Left ventricle myocardium inferior (tissue), 1 donor: ENCODE data around the gene CLDN15. TPM values are rescaled to one million over a fixed set of nuclear protein-coding genes. Genes with fewer than 3 reads are reported as not detected.
"Not testable (repeated sequence)": the region's sequence is repeated elsewhere in the genome, so short reads cannot be mapped to it uniquely, and the experiment has no call there.

Experiments
- DNase-seq: peaks from one replicate; pipeline ENCODE4 v3.0.0-alpha.2; 2020
- H3K27ac ChIP-seq: fragments of 200-600 bp; replicated peaks from 2 replicates; pipeline ENCODE4 v1.8.0; 2021
- H3K27me3 ChIP-seq: fragments of 200-600 bp; 2 replicates; pipeline ENCODE4 v1.8.0; 2021; ENCODE audit warnings: low read depth
- H3K36me3 ChIP-seq: fragments of 200-600 bp; 2 replicates; pipeline ENCODE4 v1.8.0; 2021
- H3K4me1 ChIP-seq: fragments of 200-600 bp; 2 replicates; pipeline ENCODE4 v1.8.0; 2021
- H3K4me3 ChIP-seq: fragments of 200-600 bp; 2 replicates; pipeline ENCODE4 v1.8.0; 2021; ENCODE audit warnings: mild to moderate bottlenecking, moderate library complexity
- H3K9me3 ChIP-seq: fragments of 200-600 bp; replicated peaks from 2 replicates; pipeline ENCODE4 v1.8.0; 2021
- CTCF ChIP-seq: fragments of 200-600 bp; IDR thresholded peaks from 2 replicates; pipeline ENCODE4 v1.8.0; 2021; ENCODE audit warnings: antibody characterized with exemption, mild to moderate bottlenecking, borderline replicate concordance
- intact Hi-C: fragments of 100-400 bp; cut with micrococcal nuclease; formaldehyde crosslinking; loops from one replicate; pipeline ENCODE4 v1.11.0; 2022
- long read RNA-seq: library from polyadenylated mRNA; unstranded; transcript quantifications from one replicate; pipeline ENCODE4 v2.0.0, GENCODE V29; 2021
- total RNA-seq: library from RNA; stranded (reverse); fragmentation: NEBNext Ultra II Directional; extraction: Animal tissue kit (Norgen Biotek cat#: 25700); gene quantifications from one replicate; pipeline ENCODE4 v1.2.1, GENCODE V29; 2021
- donor health status: DM: no; HTN: yes; CAD: no; lungs with severe emphysema.

CLDN15 gene
- total RNA-seq: 2.2 TPM
- long read RNA-seq, partial matches to known transcripts: 2 of 3 reads
- long read RNA-seq, other reads (novel, unspliced or antisense): 1 of 3 reads

DNA sequence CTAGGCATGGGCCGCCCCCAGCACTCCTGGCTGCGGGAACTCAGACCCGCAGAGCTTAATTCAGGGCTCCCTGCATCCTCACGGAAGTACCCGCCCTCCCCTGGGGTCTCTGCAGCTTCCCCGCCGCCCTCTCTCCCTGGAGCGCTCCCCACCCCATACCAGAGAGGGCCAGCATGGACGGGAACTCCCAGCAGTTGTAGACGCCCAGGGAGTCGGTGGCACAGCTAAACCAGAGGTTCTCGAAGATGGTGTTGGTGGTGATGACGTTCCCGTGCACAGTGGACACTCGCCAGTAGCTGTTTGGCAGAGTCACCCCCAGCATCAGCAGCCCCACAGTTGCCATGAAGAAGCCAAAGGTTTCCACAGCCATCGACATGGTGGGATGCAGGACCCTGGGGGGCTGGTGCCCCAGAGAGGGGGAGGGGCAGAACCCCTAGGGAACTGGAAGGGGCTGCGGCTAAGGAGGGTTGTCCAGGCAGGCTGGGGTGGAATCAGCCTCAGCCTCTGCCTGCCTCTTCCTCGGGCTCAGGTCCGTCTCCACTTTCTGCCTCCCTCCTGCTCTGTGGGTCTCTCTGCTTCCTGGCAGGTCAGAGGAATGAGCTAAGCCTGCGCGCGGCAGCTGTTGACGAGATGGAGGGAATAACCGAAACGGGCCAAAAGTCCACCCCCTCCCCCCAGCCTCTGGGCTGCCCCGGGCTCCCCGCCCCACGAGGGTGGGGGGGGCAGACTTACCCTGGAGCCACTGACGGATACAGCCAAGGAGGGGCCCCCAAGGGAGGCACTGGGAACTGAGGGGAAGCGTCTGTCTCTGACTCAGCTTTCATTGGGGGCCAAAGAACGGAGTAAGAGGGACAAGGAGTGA is at the start of gene CLDN15:
TSS of gene CLDN15 (minus strand) at position 597 of the 862 bp plus-strand sequence. CDS start at position 376, 221 bp downstream.
- peak within 1 kb of the TSS; percentile 47 for H3K4me3 ChIP-seq
- peaks cover 26% of the 10 kb centered on the region for H3K36me3 ChIP-seq
- H3K4me1 ChIP-seq: peaks cover 58% of the 10 kb centered on the region

DNA sequence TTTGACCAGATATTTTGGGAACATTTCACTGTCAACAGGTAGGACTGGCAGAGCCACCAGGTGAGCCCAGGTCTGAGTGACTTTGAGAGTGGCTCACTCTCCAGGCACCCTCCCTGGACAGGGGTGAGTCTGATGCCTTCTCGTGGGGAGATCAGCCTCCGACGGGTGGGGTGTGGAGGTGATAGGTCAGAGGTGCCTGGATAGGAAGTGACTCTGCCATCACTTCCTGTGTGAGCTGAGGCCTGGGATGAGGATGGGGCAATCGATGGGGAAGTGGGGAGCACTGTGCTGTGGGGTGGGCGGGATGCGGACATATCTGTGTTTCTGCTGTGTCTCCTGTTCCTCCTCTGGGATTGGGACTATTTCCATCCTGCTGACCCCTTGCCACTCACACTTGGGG is 49.4 kb upstream of the CLDN15 start:
- Histone ChIP-seq H3K4me1 (peaks cover 4% of the 10 kb centered on the region), H3K27ac (no peak overlapping the region), H3K4me3 (no peak overlapping the region), H3K9me3 (no peaks in the 10 kb centered on the region), H3K27me3 (peaks cover 40% of the 10 kb centered on the region), H3K36me3 (no peaks in the 10 kb centered on the region)
- DNase-seq: no peak
- intact Hi-C loops: no loop called here
- TF ChIP-seq CTCF: no peak

More for the DNA sequence above, at the start of gene CLDN15:
- Histone ChIP-seq H3K9me3 (no peaks in the 10 kb centered on the region), H3K27me3 (no peaks in the 10 kb centered on the region), H3K27ac (peak within 1 kb of the TSS; percentile 87)
- DNase-seq: peak; percentile 86
- TF ChIP-seq CTCF: no peak
- intact Hi-C loops: no loop called here

DNA sequence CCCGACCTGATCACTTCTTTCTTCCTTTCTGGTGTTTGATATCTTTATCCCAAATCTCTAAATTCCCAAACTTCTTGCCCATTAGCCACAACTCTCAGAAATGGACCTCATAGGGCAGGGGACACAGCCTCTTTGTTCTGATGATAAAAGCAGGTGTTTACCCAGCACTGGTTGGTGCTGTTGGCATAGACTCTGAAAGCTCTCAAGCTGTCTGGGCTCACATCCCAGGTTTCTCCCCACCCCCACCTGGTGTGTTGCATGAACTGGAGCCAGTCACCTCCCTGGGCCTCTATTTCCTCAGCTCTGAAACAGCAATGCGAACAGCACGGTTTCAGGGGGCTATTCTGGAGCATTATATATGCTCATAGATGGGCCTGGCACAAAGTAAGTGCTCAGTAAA is 48.3 kb upstream of the CLDN15 start:
- H3K27ac ChIP-seq, H3K4me1 ChIP-seq, intact Hi-C loops, H3K4me3 ChIP-seq, H3K9me3 ChIP-seq, H3K36me3 ChIP-seq: not testable (repeated sequence)
- H3K27me3 ChIP-seq: peaks cover 29% of the 10 kb centered on the region
- DNase-seq: peak; percentile 62

- DNase-seq: no peak
- Histone ChIP-seq H3K4me3 (no peak overlapping the region), H3K9me3 (no peaks in the 10 kb centered on the region), H3K27me3 (peaks cover 25% of the 10 kb centered on the region), H3K4me1 (peaks cover 4% of the 10 kb centered on the region), H3K27ac (no peak overlapping the region), H3K36me3 (no peaks in the 10 kb centered on the region)
- intact Hi-C loops: no loop called here
- no peak for TF ChIP-seq CTCF
Observed at GRCh38 chr7:101285171-101285570, 47.6 kb upstream of the CLDN15 start.

GRCh38 chr7:101280912-101281311 is 43.3 kb upstream of the CLDN15 start:
- not testable (repeated sequence) for DNase-seq, H3K36me3 ChIP-seq, H3K4me1 ChIP-seq, H3K4me3 ChIP-seq, H3K27ac ChIP-seq, H3K9me3 ChIP-seq
- intact Hi-C loops: loop anchor here (5.0 kb wide), 1 partner anchor 139 kb away; no protein-coding TSS in a partner anchor
- H3K27me3 ChIP-seq: peaks cover 46% of the 10 kb centered on the region

- Histone ChIP-seq H3K27me3 (peaks cover 60% of the 10 kb centered on the region), H3K4me3 (no peak overlapping the region), H3K4me1 (peaks cover 4% of the 10 kb centered on the region), H3K27ac (no peak overlapping the region), H3K9me3 (no peaks in the 10 kb centered on the region), H3K36me3 (no peaks in the 10 kb centered on the region)
- no peak for TF ChIP-seq CTCF
- intact Hi-C loops: no loop called here
- DNase-seq: no peak
Observed at GRCh38 chr7:101278461-101279292, 41.1 kb upstream of the CLDN15 start.
